ENCODE measurements around the gene OAS1.

OAS1 gene

DNA sequence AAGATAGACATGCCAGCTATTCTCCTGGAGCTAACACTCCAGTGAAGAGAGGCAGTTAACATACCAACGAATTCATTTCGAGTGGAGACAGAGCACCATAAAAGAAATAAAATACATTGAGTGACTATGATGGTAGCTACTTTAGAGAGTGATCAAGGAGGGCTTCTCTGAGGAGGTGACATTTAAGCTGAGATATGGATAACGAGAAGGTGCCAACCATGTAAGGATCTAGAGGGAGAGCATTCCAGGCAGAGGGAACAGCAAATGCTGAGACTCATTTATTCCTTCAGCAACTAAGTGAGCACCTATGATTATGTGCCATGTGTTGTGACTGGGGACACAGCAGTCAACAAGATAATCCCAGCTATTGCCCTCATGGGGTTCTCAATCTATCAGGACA, 28.3 kb upstream of the OAS1 start:
- TF ChIP-seq, protein P1, sequence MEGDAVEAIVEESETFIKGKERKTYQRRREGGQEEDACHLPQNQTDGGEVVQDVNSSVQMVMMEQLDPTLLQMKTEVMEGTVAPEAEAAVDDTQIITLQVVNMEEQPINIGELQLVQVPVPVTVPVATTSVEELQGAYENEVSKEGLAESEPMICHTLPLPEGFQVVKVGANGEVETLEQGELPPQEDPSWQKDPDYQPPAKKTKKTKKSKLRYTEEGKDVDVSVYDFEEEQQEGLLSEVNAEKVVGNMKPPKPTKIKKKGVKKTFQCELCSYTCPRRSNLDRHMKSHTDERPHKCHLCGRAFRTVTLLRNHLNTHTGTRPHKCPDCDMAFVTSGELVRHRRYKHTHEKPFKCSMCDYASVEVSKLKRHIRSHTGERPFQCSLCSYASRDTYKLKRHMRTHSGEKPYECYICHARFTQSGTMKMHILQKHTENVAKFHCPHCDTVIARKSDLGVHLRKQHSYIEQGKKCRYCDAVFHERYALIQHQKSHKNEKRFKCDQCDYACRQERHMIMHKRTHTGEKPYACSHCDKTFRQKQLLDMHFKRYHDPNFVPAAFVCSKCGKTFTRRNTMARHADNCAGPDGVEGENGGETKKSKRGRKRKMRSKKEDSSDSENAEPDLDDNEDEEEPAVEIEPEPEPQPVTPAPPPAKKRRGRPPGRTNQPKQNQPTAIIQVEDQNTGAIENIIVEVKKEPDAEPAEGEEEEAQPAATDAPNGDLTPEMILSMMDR (IDR thresholded peaks at IDR 0.05; ENCODE audit: insufficient read depth, low read length, missing control alignments): no peak
- no peak overlapping the region for H3K4me3 ChIP-seq (ENCODE audit: low read depth, low read length)
- DNase-seq (ENCODE audit: low read depth, low spot score): no peak
- POLR2A ChIA-PET: no interaction called here
- CTCF ChIA-PET: no interaction called here

GRCh38 chr12:112879191-112879705, 27.5 kb upstream of the OAS1 start:
- TF ChIP-seq, protein P1 (IDR thresholded peaks at IDR 0.05; ENCODE audit: insufficient read depth, low read length, missing control alignments): no peak
- H3K4me3 ChIP-seq (ENCODE audit: low read depth, low read length): no peak overlapping the region
- POLR2A ChIA-PET: no interaction called here
- no peak for DNase-seq (ENCODE audit: low read depth, low spot score)
- CTCF ChIA-PET: no interaction called here

DNA sequence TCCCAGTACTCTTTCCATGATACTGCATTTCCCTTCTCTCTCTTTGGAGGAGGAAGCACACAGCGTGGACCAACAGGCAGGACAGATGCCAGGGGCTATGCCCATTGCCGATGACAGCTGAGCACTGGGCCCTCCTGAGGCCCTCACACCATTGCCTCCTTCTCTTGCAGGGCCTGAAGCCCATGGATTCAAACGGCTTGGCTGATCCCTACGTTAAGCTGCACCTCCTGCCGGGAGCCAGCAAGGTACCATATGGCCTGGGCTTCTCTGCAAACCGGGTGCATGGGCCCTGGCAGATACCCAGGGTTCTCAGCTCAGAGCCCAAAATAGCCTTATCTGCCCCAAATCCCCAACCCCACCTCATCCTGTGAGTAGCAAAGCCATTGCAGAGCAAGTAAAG, 25.2 kb upstream of the OAS1 start:
- TF ChIP-seq, protein P1 (IDR thresholded peaks at IDR 0.05; ENCODE audit: insufficient read depth, low read length, missing control alignments): no peak
- H3K4me3 ChIP-seq (ENCODE audit: low read depth, low read length): no peak overlapping the region
- CTCF ChIA-PET: no interaction called here
- POLR2A ChIA-PET: no interaction called here
- no peak for DNase-seq (ENCODE audit: low read depth, low spot score)

GRCh38 chr12:112885236-112885635, 21.5 kb upstream of the OAS1 start:
- DNase-seq (ENCODE audit: low read depth, low spot score): no peak
- H3K4me3 ChIP-seq (ENCODE audit: low read depth, low read length): no peak overlapping the region
- ChIA-PET POLR2A (no interaction called here), CTCF (no interaction called here)
- TF ChIP-seq, protein P1 (IDR thresholded peaks at IDR 0.05; ENCODE audit: insufficient read depth, low read length, missing control alignments): no peak

- DNase-seq (ENCODE audit: low read depth, low spot score): no peak
- CTCF ChIA-PET: no interaction called here
- POLR2A ChIA-PET: no interaction called here
- TF ChIP-seq, protein P1 (IDR thresholded peaks at IDR 0.05; ENCODE audit: insufficient read depth, low read length, missing control alignments): no peak
- H3K4me3 ChIP-seq (ENCODE audit: low read depth, low read length): no peak overlapping the region
Observed at GRCh38 chr12:112887550-112887949, 19.2 kb upstream of the OAS1 start.

GRCh38 chr12:112891093-112892024, 15.4 kb upstream of the OAS1 start:
- ChIA-PET POLR2A (no interaction called here), CTCF (no interaction called here)
- DNase-seq (ENCODE audit: low read depth, low spot score): no peak

More at GRCh38 chr12:112891093-112892024, 15.4 kb upstream of the OAS1 start:
- no peak overlapping the region for H3K4me3 ChIP-seq (ENCODE audit: low read depth, low read length)
- TF ChIP-seq, protein P1 (IDR thresholded peaks at IDR 0.05; ENCODE audit: insufficient read depth, low read length, missing control alignments): no peak

All from AG04449 (cell line).